ENCODE data around the gene NAPA.

DNA sequence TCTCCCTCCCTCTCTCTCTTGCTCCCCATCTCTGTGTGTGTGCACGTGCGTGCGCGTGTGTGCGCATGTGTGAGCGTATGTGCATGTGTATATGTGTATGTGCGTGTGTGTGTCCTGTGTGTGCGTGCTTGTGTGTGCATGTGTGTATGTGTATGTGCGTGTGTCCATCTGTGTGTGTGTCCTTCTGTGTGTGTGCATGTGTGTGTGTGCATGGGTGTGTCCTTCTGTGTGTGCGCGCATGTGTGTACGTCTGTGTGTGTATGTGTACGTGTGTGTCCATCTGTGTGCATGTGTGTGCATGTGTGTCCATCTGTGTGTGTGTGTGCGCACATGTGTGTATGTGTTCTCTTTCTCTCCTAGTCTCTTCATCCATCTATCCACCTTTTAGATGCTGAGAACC lies 55.4 kb downstream of the NAPA start:
- TF ChIP-seq, protein P1, sequence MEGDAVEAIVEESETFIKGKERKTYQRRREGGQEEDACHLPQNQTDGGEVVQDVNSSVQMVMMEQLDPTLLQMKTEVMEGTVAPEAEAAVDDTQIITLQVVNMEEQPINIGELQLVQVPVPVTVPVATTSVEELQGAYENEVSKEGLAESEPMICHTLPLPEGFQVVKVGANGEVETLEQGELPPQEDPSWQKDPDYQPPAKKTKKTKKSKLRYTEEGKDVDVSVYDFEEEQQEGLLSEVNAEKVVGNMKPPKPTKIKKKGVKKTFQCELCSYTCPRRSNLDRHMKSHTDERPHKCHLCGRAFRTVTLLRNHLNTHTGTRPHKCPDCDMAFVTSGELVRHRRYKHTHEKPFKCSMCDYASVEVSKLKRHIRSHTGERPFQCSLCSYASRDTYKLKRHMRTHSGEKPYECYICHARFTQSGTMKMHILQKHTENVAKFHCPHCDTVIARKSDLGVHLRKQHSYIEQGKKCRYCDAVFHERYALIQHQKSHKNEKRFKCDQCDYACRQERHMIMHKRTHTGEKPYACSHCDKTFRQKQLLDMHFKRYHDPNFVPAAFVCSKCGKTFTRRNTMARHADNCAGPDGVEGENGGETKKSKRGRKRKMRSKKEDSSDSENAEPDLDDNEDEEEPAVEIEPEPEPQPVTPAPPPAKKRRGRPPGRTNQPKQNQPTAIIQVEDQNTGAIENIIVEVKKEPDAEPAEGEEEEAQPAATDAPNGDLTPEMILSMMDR (IDR thresholded peaks at IDR 0.05 in 8 of 11, conservative IDR thresholded peaks at IDR 0.05 in 3 of 11) = no peak
- no peak for TF ChIP-seq POLR2A (IDR thresholded peaks at IDR 0.05)

Data from spleen (tissue), 7 donors.